HG03378 (cell line): ENCODE results near the gene ASTN2.

Source experiments
- ATAC-seq: cut with Tn5 transposase; IDR thresholded peaks from one replicate; pipeline ENCODE4 v1.9.1; 2021; ENCODE audit warnings: mild to moderate bottlenecking, moderate library complexity; ENCODE audit not compliant: unreplicated experiment

Gene ASTN2

DNA sequence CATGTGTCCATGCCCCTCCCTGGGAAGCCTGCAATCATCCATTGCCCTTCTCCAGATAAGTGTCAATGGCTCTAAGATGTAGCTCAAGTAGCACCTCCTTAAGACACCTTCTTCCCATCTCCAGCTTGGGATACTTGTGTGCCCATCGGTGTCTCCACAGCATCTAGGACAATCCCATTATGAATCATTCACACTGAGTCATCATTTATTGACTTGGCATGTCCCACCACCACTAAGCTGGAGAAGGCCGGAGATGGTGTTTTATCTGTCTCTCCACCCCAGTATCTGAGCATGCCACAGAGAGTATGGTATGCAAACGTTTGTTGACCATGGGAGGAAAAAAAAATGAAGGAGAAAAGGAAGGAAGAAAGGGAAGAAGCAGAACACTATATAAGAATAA, 385.5 kb downstream of the ASTN2 start:
- ATAC-seq = no peak

DNA sequence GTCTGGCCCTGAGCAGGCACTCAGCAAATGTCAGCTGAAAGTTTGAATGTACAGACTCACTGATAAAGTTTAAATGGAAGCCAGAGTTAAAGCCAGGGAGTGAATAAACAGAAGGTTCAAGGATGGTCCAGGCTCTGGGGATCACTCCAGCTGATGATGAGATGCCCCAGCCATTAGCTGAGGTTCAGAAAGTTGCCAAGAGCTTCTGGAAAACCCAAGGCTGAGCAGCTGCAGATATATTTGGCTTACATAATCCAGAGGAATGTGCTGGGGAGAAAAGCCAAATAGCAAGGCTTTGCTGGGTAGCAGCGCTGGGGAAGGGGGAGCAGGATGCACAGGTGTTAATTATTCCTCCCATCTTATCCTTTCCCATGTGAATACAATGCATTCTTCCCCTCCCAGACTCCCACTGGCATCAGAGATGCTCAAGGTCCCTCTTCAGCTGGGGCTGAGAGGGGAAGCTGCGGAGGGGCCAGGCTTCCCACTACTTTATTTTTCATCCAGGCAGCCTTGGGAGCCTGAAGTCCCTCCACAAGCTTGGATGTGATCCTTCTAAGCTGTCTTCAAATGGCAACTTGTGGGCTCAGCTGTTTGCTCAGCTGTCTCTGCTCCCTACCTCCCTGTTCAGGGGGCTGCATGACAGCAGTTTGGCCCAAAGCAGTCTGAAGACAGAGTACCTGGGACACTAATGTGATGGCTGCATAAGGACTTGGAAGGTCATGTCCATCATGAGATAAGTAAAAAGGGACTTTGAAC, 386.6 kb downstream of the ASTN2 start:
- ATAC-seq = no peak

DNA sequence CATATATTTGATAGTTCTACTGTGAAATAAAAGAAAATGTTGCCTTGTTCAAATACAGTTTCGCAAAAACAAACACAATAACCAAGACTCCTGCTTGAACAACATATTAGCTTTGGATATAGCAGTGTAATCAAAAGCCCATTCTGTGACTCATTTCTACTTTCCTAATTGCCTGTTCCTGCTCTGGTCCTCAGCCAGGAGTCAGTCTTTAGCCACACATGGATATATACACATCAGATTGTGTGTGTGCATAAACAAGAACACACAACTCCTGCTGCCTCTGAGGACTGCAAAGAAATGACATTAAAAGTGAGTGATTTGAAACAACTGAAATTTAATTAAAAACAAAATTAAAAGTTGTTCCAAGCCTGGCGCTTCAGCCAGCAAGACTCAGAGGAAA, 393.0 kb downstream of the ASTN2 start:
- no peak for ATAC-seq

DNA sequence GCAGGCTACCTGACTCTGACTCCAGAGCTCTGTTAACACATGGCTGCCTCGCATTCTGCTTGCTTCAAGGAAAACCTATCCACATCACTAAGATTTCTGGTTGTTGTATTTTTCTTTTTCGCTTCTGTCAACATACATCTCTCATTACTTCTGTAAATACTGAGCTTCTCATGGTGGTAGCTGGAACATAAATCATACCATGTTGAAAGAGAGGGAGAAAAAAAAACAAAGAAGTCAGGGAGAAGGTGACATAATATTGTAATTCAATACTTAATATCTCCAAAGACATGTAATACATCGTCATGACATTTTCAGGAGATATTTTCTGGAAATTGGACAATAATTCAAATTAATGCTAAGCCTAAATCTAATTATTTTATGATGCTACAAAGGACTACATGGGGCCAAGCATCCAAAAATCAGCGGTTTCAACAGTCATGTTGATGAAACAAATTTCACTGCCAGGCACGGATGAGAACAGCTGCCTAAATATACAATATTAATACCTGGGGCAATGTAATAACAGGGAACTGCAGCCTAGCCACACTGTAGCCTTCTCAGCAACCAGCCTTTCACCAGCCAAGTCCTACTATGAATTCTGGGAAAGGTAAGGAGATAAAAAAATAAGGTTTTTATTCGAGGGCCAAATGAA, 395.8 kb downstream of the ASTN2 start:
- ATAC-seq = no peak

DNA sequence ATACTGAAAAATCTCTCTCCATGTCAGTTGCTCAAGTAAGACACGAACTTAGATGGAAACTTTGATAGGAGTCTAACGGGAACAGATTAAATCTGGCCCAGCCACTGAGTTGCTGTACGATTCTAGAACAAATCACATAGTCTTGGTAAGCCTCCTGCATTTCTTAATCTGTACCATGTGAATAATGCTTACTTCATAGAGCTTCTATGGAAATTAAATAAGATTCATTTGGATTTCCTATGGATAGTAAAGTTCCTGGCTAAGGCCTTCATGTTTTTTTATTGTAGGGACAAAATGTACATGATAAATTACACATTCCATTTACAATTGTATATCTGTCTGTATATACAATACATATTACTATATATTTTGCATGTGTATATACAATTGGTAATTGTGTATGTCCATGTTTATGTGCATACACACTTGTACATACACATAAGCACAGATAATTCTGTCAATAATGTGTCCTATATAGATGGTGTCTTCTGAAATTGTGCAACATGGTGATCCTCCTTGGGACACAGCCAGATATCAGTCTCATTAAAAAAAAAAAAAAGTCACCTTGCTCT, 397.4 kb downstream of the ASTN2 start:
- no peak for ATAC-seq

DNA sequence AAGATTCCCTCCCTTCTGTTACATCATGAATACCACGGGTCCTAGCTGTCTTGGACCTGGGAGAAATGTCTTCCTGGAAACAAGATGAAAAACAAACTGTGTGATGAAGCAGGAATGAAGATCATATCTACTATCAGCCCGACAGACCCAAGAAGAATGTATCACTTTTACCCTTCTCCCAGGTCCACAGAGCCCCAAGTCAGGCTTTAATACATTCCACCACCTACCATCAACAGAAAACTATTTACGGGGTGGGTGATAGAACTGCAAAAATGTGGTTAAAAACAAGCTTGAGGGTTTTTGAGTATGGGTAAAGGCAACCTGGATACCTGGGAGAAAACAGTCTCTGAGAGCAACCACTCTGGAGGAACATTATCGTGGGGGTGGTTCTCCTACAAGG, 400.8 kb downstream of the ASTN2 start:
- no peak for ATAC-seq

DNA sequence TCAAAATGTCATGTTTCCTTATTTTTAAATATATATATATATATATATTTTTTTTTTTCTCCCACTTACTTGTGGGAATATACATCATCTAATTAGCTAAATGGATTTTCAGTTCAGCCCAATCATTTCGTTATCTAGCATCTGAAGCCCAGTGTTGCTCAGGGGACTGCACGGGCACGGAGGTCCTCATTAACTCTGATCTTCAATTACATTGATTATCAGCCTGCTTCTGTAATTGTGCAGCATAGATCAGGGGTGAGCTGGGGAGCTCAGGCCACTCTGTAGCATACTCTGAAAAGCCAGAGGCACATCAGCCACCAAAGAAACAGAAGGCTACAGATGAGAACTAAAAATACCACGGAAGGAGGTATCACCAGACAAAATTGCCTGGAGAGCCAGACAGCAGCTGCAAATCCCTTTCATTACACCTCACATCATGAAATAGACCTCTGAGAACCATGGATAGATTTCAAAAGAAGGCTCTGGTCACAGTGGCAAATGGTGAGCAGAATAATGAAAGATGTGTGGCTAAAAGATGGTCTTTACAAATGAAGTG, 401.3 kb downstream of the ASTN2 start:
- no peak for ATAC-seq

DNA sequence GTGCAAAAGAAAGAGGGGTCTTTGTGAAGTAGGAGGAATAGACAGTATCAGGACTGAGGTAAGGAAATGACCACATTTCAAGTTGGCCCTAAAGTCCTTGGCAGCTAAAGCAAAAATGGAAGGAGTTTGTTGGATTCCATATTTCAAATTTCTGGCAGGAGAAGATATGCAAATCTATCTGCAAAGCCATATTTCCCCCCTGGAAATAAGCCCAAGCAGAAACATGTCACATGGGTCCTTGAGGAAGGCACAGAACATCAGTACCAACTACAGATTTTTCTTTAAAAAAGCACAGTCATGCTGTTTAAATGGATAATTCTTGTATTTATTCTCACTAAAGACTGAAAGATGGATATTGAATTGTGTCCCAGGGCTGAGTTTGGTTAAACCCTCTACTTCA, 404.8 kb downstream of the ASTN2 start:
- no peak for ATAC-seq

DNA sequence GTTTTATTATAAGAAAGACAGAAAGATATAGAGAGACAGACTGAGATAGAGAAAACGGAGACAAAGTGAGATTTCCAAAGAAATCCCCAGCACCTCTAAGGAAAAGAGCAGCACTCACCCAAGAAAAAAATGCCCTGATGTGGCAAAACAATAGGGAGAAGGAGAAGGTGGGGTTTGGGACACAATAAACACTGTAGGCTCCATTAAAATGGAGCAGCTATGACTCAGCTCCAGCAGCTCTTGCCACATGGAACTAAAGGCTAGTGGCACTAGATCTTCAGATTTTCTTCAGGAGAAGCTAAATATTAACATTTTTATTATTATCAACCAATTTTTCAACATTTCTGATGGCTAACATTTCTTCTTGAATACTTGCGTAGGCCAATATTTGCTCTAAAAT, 406.0 kb downstream of the ASTN2 start:
- no peak for ATAC-seq

DNA sequence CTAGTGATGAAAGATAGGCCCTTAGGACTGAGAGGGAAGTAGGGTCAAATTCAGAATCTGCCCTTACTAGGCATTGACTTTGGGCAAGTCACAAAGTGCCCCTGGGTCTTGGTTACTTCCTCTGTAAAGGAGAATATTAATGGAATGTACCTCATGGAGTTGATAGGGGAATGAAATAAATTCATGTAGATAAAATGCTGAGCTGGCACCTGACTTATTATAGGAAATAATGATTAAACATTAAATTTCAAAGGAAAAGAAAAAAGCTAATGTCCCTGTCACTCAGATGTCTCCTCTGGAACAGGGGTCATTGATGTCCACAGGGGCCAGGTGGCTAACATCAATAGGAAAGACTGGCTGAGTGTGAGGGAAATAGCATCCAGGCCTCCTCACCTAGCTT, 406.4 kb downstream of the ASTN2 start:
- no peak for ATAC-seq

DNA sequence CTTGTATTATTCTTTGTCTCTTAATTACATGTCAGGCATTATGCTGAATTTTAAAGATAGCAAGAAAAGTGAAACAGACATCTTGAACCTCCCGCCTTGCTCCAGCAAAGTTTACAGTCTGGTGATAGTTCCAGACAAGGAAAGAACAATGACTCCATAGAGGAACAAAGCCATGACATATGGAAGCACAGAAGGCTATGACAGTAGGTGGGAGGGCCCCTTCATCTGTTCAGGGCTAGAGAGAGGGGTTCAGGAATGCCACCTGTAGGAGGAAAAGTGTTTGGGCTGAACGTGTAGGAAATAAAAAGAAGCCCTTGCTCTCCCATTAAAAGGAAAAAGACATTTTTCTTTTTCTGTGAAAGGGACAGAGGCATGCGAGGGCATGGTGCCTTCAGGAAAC, 412.2 kb downstream of the ASTN2 start:
- no peak for ATAC-seq

DNA sequence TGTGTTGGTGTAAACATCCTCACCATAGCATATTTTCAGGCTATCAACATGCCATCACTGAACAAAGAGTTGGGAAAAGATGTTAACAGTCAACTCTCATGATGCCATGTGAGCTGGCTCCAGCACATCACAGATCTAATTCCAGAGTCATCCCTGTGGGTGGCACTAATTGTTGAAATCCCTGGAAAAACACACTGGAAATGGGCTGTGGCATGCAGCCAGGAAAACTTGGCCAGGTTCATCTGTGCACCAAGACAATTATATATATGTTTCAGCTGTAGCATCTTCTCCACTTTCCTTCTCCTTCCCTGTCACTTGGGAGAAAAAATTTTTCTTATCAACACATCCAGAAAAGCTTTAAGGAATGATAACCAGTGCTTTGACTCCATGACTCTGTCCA, 414.0 kb downstream of the ASTN2 start:
- ATAC-seq = no peak

DNA sequence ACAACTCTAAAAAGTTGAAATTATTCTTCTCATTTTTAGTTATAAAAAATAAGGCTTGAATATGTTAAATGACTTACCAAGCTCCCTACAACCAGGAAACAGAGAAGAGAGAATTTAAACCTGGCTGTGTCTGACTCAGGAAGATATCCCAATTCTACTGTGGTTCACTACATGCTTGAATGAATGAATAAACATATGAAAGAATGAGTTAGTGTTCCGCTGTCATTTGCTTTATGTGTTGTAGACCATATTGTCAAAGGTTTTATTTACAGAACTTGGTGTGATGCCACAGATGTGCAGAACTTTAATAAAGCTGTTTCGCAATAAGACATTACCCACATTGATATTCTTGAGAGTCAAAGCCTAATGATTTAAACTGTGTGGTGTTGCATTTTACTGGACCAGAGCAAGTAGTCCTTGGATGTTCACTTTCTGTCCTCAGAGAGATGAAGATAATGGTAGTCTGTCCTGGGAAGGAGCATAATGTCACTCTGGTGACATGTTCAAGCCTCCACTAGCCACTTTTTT, 414.6 kb downstream of the ASTN2 start:
- ATAC-seq = no peak

DNA sequence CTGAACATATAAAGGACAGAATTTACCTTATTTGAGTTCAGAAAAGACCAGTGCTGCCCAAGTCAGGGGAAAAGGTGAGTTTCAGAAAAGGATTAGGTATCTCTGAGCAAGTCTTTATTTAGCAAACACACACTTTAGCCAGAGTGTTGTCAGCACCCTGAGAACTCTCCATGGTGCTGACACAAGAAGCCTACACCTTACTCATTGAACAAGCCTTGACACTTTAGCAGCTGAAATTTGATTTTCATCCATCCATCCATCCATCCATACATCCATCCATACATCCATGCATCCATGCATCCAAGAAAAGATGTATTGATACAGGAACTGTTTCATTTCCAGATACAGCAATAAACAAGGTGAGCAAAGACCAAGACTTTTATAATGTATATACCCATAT, 416.6 kb downstream of the ASTN2 start:
- no peak for ATAC-seq

DNA sequence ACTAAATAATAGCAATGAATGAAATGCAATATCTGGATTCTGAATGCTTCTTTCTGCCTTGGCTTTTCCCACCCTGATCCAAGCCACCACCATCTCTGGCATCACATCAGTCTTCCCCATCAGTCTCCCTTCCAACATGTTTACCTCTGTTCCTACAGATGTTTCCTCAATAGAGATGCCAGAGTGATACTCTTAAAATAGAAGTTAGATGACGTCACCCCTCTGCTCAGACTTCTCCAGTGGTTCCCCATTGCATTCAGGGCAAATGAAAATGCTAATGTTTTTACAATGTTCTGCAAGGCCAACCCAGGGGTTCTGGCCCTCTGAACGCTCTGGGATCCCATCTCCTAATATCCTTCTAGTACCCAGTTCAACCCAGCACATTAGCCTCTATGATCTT, 422.0 kb downstream of the ASTN2 start:
- no peak for ATAC-seq

DNA sequence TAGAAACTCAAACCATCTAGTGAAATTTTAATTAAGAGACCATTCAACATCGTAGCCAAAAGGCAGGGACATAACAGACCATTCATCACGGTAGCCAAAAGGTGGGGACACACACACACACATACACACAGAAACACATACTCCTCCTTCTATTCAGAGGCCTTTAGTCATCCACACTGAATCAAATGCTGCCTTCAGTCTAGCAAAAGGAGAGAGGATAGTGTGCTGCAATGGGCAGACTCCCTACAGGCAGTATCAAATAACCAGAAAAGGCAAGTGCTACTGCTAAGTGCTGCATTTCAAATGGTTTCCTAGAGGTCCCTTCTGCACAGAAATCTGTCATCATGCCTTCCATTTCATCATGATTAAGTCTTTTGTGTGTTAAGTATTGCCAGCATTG, 423.8 kb downstream of the ASTN2 start:
- ATAC-seq = no peak

DNA sequence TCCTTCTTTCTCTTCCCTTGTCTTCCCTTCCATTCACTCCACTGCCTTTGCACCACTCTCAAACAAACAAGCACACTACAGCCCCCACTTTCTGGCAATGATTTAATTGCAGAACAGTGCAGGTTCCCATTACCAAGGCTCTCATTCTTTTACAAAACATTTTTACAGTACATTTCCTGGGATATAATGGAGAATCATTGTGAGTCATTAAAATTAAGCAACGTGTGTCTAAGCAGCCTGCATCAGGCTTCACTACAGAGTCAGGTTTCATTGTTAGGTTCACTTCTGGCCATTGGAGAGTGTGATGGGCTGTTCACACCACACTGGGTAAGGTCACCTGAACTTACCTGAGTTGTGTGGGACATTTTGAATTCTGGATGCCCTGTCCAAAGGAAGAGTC, 424.3 kb downstream of the ASTN2 start:
- no peak for ATAC-seq

DNA sequence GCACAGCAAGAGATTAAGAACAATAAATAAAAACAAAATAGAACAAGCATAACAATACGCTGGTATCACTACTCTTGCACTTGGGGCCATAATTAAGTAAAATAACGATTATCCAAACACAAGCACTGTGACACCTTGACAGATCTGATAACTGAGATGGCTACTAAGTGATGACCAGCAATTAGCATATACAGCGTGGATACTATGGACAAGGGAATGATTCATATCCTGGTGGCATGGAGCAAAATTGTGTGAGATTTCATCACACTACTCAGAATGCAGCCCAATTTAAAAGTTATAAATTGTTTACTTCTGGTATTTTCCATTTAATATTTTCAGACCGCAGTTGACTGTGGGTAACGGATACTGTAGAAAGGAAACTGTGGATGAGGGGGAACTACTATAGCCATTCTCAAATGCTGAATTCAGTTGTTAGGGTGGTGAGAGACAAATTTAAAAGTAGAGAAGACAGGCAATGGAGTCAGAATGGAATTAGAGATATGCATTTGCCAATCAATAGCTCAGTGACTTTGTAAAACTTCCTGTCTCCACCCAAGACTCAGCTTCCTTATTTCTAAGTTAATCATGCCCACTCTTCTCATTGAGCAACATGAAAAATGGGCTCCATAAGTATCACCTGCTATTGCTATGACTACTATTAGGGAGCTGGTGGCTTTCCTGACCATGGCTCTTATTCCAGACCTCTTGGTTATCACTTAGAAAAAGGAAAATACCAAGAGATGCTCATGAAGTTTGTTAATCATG, 427.0 kb downstream of the ASTN2 start:
- ATAC-seq = no peak

DNA sequence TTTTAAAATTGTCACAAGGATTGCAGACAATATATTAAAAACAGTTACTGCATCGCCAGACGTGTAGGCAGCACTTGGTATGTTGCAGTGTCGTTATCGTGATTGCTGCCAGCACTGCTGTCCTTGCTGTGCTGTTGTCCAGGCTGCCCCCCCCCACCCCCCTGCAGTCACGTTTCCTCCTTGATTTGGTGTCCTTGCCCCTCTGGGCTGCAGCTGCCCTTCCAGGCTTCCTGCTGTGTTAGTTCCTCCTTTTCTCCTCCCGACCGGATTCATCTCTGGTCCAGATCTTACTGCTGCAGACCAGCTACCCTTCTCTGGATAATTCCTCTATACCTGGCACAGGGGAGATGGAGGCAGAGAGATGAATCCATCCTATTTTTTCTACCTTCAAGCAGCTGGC, 428.8 kb downstream of the ASTN2 start:
- no peak for ATAC-seq

DNA sequence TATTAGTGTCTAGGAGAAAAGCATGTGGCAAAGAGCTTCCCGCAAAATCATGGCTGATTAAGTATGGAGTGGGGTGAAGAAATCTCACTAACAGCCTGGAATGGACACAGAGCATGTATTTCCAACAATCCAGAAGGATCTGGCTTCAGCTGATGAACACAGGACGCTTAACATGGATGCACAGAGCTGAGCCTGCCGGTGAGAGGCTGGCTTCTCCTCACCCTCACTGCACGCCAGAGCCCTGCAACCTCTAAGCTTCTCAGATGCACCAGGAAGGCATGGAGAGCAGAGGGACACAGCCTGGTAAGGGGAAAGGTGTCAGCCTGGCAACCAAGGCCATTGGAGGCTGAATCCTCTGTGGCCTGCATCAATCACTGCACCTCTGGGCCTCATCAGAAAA, 429.3 kb downstream of the ASTN2 start:
- no peak for ATAC-seq

DNA sequence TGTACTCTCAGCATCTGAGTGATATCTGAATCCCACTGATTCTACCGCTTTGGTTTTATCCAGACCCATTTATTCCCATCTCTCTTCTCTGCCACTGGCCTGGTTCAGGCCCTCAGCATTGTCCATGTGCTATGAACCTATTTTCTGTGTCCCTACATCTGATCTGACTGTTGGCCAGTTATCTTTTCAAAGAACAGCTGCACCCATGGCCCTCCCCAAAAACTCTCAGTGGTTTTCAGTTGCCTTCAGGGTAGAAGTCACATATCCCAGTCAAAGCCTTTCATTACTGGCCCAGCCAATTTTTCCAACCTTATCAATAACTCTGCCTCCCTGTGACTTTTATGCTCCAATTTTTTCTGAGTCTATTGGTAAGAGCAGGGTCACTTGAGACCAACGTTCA, 430.7 kb downstream of the ASTN2 start:
- no peak for ATAC-seq
